Upper lobe of left lung (tissue), 4 donors: ENCODE data around the gene MTG2.

ENCODE experiments used
- CTCF ChIP-seq, 6 experiments: fragments of 450-650 bp in 4 of 6; fragments of 200-600 bp in 2 of 6; sonication (generic) in 2 of 6; IDR thresholded peaks; one replicate each; pipeline ENCODE4 v1.5.1; 2016 to 2019; ENCODE audit warnings: antibody characterized with exemption in 6 of 6
- POLR2AphosphoS5 ChIP-seq, 2 donors: sonication (generic); formaldehyde crosslinking; IDR thresholded peaks; one replicate each; pipeline ENCODE4 v1.5.1; 2017; ENCODE audit warnings: antibody characterized with exemption in 2 of 2

- no peak for TF ChIP-seq POLR2AphosphoS5 (IDR thresholded peaks at IDR 0.05)
- no peak for TF ChIP-seq CTCF (IDR thresholded peaks at IDR 0.05)
Measured at GRCh38 chr20:62225026-62225425, 42.2 kb downstream of the MTG2 start.
